Astrocyte of the spinal cord (primary cell): ENCODE data around the gene CDHR2.
A peak's percentile ranks its signal among the peaks of the same experiment; 100 is the strongest.

ENCODE experiments used
- DNase-seq: peaks from one replicate; pipeline ENCODE4 v3.0.0; 2011; ENCODE audit warnings: low read depth, low spot score
- H3K4me3 ChIP-seq: 2 replicates; pipeline ENCODE4 v1.5.1; 2011; ENCODE audit warnings: low read depth, mild to moderate bottlenecking, low read length, moderate library complexity
- in situ Hi-C: cut with HindIII; loops from 2 replicates; pipeline ENCODE4 v1.10.0; 2017; ENCODE audit warnings: low sequenced_read_pairs
- TF ChIP-seq, protein P1 (sequence below): IDR thresholded peaks from 2 replicates; pipeline ENCODE4 v1.5.1; 2012; ENCODE audit warnings: low read depth, mild to moderate bottlenecking, low read length, inconsistent platforms

CDHR2 gene

DNA sequence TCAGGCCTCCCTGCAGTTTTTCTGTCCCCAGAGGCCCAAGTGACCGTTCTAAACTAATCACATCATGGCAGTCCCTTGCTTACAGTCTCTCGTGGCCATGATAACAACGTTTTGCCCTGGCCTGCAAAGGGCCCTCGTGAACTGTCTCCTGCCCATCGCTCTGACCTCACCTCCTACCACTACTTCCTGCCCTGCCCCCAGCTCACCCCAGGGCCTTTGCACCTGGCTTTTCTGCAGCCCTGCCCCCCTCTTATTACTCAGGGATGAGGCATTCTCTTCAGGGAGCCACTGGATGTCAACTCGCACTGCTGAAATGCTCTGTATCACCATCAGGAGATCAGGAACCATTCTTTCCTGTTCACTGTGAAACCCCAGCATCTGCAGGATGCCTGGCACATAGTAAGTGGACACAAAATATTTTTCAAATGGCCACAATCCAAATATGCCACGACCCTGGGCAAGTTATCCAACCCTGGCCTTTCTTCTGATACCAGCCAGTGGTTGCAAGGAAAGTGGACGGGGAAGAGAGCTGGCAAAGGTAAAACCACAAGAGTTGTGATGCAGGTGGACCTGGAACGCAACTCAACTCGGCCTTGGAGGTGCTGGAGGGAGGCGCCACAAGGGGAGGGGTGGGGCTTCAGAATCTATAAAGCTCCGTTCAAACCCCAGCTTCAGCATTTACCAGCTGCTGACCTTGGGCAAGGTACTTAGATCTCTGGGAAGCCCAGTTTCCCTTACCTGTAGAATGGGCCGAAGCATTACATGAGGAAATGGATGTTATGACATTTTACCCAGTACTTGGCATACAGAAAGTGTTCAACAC is 79.5 kb downstream of the CDHR2 start:
- in situ Hi-C loops: no loop called here

DNA sequence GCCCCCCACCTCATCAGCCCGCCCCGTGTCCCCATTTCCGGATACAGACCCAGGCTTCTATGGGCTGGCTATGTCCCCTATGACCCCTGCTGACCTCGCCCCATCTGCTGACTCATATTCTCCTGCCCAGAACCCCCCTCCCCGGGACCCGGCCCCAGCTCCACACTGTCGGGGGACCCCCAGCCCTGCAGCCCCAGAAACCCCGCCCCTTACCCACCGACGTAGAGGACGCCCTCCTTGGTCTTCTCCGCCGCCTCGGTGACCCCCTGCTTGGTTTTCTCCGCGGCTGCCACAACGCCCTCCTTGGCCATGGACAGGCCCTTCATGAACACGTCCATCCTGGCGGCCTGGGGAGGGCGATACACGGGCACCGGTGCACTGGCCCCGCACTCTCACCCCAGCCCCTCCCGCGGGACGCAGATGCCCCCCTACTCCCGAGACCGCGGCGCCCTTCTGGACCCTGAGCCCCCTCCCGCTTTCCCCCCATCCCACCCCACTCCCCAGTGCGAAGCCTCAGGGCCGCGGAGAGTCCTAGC is 80.2 kb downstream of the CDHR2 start:
- DNase-seq: no peak
- in situ Hi-C loops: no loop called here
- H3K4me3 ChIP-seq: no peak overlapping the region
- TF ChIP-seq, protein P1, sequence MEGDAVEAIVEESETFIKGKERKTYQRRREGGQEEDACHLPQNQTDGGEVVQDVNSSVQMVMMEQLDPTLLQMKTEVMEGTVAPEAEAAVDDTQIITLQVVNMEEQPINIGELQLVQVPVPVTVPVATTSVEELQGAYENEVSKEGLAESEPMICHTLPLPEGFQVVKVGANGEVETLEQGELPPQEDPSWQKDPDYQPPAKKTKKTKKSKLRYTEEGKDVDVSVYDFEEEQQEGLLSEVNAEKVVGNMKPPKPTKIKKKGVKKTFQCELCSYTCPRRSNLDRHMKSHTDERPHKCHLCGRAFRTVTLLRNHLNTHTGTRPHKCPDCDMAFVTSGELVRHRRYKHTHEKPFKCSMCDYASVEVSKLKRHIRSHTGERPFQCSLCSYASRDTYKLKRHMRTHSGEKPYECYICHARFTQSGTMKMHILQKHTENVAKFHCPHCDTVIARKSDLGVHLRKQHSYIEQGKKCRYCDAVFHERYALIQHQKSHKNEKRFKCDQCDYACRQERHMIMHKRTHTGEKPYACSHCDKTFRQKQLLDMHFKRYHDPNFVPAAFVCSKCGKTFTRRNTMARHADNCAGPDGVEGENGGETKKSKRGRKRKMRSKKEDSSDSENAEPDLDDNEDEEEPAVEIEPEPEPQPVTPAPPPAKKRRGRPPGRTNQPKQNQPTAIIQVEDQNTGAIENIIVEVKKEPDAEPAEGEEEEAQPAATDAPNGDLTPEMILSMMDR: no peak

More for the DNA sequence above, 79.5 kb downstream of the CDHR2 start:
- TF ChIP-seq, protein P1: no peak
- no peak for DNase-seq
- no peak overlapping the region for H3K4me3 ChIP-seq

DNA sequence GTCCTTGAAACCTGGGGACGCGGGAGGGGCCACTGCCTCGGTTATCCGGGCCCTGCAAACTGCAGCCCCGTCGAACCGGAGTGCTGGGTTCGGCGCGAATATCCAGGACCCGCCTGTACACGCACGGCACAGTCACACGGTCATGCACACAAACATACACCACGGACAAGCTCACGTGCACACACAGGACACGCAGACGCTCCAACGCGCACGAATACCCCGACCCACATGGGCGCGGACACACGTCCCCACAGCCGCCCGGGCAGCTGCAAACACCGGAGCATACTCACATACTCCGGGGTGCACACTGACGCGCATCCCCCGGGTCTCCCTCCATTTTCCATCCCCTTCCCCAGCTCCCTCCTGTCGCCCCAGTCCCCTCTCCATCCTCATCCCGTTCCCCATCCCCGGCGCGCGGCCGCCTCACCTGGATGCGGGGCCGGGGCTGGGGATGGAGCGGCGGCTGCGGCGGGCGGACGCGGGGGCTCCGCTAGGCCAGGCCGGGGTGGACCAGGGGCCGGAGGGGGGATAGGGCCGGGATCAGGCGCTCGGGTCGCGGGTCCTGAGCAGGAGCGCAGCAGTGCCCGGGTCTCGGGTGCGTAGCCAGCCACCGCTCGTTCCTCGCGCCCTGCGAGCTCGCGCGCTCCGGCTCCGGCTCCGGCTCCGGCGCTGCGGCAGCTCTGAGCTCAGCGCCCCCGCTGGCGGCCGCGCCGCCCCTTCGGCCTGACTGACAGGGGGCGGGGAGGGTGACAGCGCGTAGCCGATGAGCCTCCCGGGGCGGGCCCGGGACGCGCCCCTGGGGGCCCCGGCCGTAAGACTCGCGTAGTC is 80.9 kb downstream of the CDHR2 start, which contains the start of the genes EIF4E1B and SNCB:
TSS of gene EIF4E1B (plus strand) at position 823 of the 828 bp plus-strand sequence. CDS start 12,113 bp downstream, outside the sequence.
TSS of gene SNCB (minus strand) at position 682 of the 828 bp plus-strand sequence. CDS start 880 bp downstream, outside the sequence.
- peak; percentile 17 for DNase-seq
- TF ChIP-seq, protein P1: no peak
- in situ Hi-C loops: no loop called here
- H3K4me3 ChIP-seq: peak within 1 kb of the TSS; percentile 28

DNA sequence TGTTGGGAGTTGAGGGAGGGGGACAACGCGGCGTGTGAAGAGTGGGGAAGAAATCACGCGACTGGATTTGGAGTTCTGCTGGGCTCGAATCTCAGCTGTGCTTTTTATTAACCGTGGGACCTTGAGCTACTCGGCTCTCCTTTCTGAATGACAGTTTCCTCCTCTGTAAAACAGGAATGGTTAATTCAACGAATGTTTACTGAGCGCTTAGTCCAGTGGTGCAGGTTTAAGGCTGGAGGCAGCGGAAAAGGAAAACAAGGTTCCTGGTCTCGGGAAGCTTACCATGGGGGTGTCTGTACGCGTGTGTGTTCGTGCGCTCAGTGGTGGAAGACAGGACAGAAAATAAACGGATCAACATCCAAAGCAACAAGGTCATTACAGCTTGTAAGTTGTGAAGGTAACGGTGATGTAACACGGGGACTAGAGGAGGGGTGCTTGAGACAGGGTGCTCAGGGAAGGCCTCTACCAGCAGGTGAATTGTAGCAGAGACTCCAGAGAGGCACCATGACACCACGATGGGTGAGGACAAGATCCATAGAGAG is 81.6 kb downstream of the CDHR2 start:
- H3K4me3 ChIP-seq: peak overlapping the region; percentile 28
- DNase-seq: peak; percentile 22
- in situ Hi-C loops: no loop called here
- TF ChIP-seq, protein P1: no peak

DNA sequence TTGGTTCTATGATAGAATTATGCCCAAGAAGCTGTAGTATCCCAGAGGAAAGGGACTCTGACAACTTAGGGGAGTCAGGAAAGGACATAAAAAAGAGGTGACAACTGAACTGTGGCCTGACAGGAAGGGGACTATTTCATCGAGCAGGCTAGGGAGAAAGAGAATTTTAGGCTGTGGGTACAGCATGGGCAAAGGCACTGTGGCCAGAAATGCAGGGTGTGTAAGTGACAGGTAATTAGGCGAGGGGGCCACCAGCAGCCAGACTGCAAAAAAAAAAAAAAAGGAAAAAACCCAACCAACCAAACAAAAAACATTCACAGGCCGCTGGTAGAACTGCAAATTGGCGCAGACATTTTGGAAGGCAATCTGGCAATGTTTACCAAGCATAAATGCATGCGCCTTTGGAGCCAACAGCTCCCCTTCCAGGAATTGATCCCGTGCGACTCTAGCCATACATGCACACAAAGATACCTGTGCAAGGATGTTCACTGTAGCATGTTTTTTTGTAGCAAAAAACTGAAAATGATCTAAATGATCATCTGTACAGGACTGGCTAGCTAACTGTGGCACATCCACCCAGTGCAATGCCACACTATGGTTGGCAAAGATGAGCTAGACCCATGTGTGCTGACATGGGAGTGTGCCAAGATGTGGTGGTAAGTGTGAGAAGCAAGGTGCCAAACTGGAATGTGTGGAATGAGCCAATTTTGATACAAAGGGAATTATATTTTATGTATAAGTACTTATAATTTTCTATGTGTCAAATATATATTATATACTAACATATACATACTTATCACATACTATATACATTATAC is 82.5 kb downstream of the CDHR2 start:
- no peak overlapping the region for H3K4me3 ChIP-seq
- TF ChIP-seq, protein P1: no peak
- no peak for DNase-seq
- in situ Hi-C loops: no loop called here
